GM19397 (cell line): Measurements from ENCODE around the gene TNFRSF21.

ENCODE experiments used
- ATAC-seq: cut with Tn5 transposase; IDR thresholded peaks from one replicate; pipeline ENCODE4 v1.9.1; 2021; ENCODE audit warnings: mild to moderate bottlenecking, moderate library complexity; ENCODE audit not compliant: unreplicated experiment

Gene TNFRSF21

DNA sequence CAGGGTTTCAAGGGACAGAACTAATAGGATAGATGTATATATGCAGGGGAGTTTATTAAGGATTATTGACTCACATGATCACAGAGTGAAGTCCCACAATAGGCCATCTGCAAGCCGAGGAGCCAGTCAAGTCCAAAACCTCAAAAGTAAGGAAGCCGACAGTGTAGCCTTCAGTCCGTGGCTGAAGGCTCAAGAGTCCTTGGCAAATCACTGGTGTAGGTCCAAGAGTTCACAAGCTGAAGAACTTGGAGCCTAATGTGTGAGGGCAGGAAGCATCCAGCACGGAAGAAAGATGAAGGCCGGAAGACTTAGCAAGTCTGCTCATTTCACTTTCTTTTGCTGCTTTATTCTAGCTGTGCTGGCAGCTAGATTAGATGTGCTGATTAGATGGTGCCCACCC lies 128.0 kb downstream of the TNFRSF21 start:
- no peak for ATAC-seq
